B cell (primary cell): ENCODE data around the gene MICU2. TPM values are rescaled to one million over a fixed set of nuclear protein-coding genes. Genes with fewer than 3 reads are reported as not detected.

Experiments
- ATAC-seq: fragments of 200-7000 bp; cut with Tn5 transposase; one replicate; pipeline ENCODE4 v1.10.0; 2021; ENCODE audit warnings: low read depth, mild to moderate bottlenecking, moderate number of reproducible peaks, moderate library complexity
- CTCF ChIA-PET: fragments of 350-600 bp; sonication (Branson Sonifier 250); formaldehyde crosslinking; loops from one replicate; lab custom pipeline; 2021; ENCODE audit warnings: antibody characterized with exemption, inconsistent platforms; lab: Charles Lee
- POLR2A ChIA-PET: fragments of 350-600 bp; sonication (Branson Sonifier 250); formaldehyde crosslinking; loops from one replicate; lab custom pipeline; 2021; ENCODE audit warnings: antibody characterized with exemption; lab: Charles Lee
- DNase-seq: peaks from one replicate; pipeline ENCODE4 v3.0.0; 2013
- H2AFZ ChIP-seq: 2 replicates; pipeline ENCODE4 v1.6.1; 2012; ENCODE audit warnings: mild to moderate bottlenecking, low read depth, low read length; ENCODE audit not compliant: insufficient read depth, poor library complexity, severe bottlenecking
- H3K27ac ChIP-seq, 2 donors: 1 replicate in 1 of 2; 2 replicates in 1 of 2; pipeline ENCODE4 v1.5.1; 2012 to 2013; ENCODE audit warnings: low read length in 2 of 2, mild to moderate bottlenecking in 2 of 2, moderate library complexity in 1 of 2
- H3K27me3 ChIP-seq, 4 experiments: fragments of 200-600 bp in 1 of 4; sonication (generic) in 1 of 4; replicated peaks in 1 of 4; 1 replicate in 2 of 4; 2 replicates in 2 of 4; pipeline versions ENCODE4 v1.6.1 to v1.7.0; 2013 to 2016; ENCODE audit warnings: low read length in 3 of 4, mild to moderate bottlenecking in 2 of 4, mixed read lengths in 1 of 4, moderate library complexity in 1 of 4; ENCODE audit not compliant: insufficient read depth in 4 of 4, control insufficient read depth in 3 of 4; ENCODE audit errors: control extremely low read depth in 1 of 4
- H3K36me3 ChIP-seq, 2 experiments: replicated peaks in 1 of 2; 1 replicate in 1 of 2; 2 replicates in 1 of 2; pipeline versions ENCODE4 v1.6.1 to v1.7.1; 2013; ENCODE audit warnings: low read length in 1 of 2; ENCODE audit not compliant: insufficient read depth in 2 of 2, control insufficient read depth in 1 of 2; ENCODE audit errors: control extremely low read depth in 1 of 2, extremely low read depth in 1 of 2
- H3K4me1 ChIP-seq, 2 donors: fragments of 200-600 bp in 1 of 2; sonication (generic) in 1 of 2; 1 replicate in 1 of 2; 2 replicates in 1 of 2; pipeline versions ENCODE4 v1.5.1 to v1.6.1; 2013 to 2017; ENCODE audit warnings: low read length in 2 of 2; ENCODE audit not compliant: control insufficient read depth in 2 of 2, insufficient read depth in 2 of 2
- H3K4me2 ChIP-seq: replicated peaks from 2 replicates; pipeline ENCODE3; 2012; ENCODE audit warnings: mild to moderate bottlenecking, low read depth, low read length; ENCODE audit not compliant: poor library complexity, severe bottlenecking
- H3K4me3 ChIP-seq, 5 experiments: fragments of 200-600 bp in 1 of 5; sonication (generic) in 1 of 5; 1 replicate in 3 of 5; 2 replicates in 2 of 5; pipeline versions ENCODE4 v1.5.1 to v1.7.0; 2011 to 2016; ENCODE audit warnings: low read length in 4 of 5, mild to moderate bottlenecking in 4 of 5, low read depth in 2 of 5, control low read depth in 1 of 5, moderate library complexity in 1 of 5; ENCODE audit not compliant: insufficient read depth in 1 of 5; ENCODE audit errors: control extremely low read depth in 1 of 5, extremely low read depth in 1 of 5
- H3K79me2 ChIP-seq: fragments of 200-600 bp; sonication (generic); one replicate; pipeline ENCODE4 v1.6.0; 2016; ENCODE audit warnings: low read length; ENCODE audit not compliant: control insufficient read depth, insufficient read depth
- H3K9ac ChIP-seq: fragments of 200-600 bp; sonication (generic); 2 replicates; pipeline ENCODE4 v1.6.1; 2017; ENCODE audit warnings: mild to moderate bottlenecking, low read length, moderate library complexity
- H3K9me3 ChIP-seq, 3 donors: one replicate each; pipeline versions ENCODE4 v1.6.1 to v1.7.1; 2013; ENCODE audit warnings: low read length in 2 of 3; ENCODE audit not compliant: control insufficient read depth in 2 of 3, insufficient read depth in 1 of 3; ENCODE audit errors: control extremely low read depth in 1 of 3
- H4K20me1 ChIP-seq: 2 replicates; pipeline ENCODE4 v1.6.0; 2012; ENCODE audit warnings: mild to moderate bottlenecking, low read length; ENCODE audit not compliant: insufficient read depth, control insufficient read depth, poor library complexity, severe bottlenecking
- H3K27ac Mint-ChIP-seq: one replicate; pipeline ENCODE4 v1.8.0; 2021; ENCODE audit warnings: mixed read lengths
- H3K27me3 Mint-ChIP-seq: one replicate; pipeline ENCODE4 v1.8.0; 2021; ENCODE audit warnings: mixed read lengths
- H3K4me1 Mint-ChIP-seq: one replicate; pipeline ENCODE4 v1.8.0; 2021; ENCODE audit warnings: mixed read lengths
- H3K4me3 Mint-ChIP-seq: one replicate; pipeline ENCODE4 v1.8.0; 2021; ENCODE audit warnings: mixed read lengths
- H3K9me3 Mint-ChIP-seq: one replicate; pipeline ENCODE4 v1.8.0; 2022; ENCODE audit warnings: mixed read lengths; ENCODE audit not compliant: insufficient read depth
- EZH2 ChIP-seq: IDR thresholded peaks from 2 replicates; pipeline ENCODE4 v1.6.1; 2012; ENCODE audit warnings: borderline replicate concordance, low read depth, mild to moderate bottlenecking, moderate library complexity, low read length; ENCODE audit not compliant: insufficient read depth, poor library complexity, severe bottlenecking
- WGBS: methylation state at CpG from one replicate; pipeline ENCODE4 v1.1.5; 2013; ENCODE audit warnings: missing lambda C conversion rate; ENCODE audit not compliant: insufficient coverage; 5-methylcytosine and 5-hydroxymethylcytosine counted together
- intact Hi-C: fragments of 100-400 bp; cut with micrococcal nuclease; formaldehyde crosslinking; loops from one replicate; pipeline ENCODE4 v1.10.0; 2022
- polyA plus RNA-seq: library from polyadenylated mRNA; depleted of rRNA; stranded (reverse); fragments of >200 nt; gene quantifications from 2 replicates; pipeline ENCODE4 v1.2.3, GENCODE V29; 2012
- total RNA-seq, 2 donors: library from RNA; stranded (reverse); fragments of 120-200 nt in 1 of 2; gene quantifications; 1 replicate in 1 of 2; 2 replicates in 1 of 2; pipeline versions ENCODE4 v1.2.3 to v1.2.4, GENCODE V29; 2013 to 2022
- TF ChIP-seq, protein P1 (sequence below): fragments of 200-600 bp; IDR thresholded peaks from one replicate; pipeline ENCODE4 v1.8.0; 2022; ENCODE audit warnings: antibody characterized with exemption, mild to moderate bottlenecking

MICU2 gene
- total and polyA plus RNA-seq, 2 donors (not counting 1 experiment from before 2014, with no cell fraction given), result 52.2 to 56.7 TPM

- Mint-ChIP-seq H3K9me3 (no peaks in the 10 kb centered on the region), H3K27me3 (no peaks in the 10 kb centered on the region), H3K4me3 (no peak overlapping the region), H3K27ac (no peak overlapping the region), H3K4me1 (no peaks in the 10 kb centered on the region)
- no peak overlapping the region for H2AFZ ChIP-seq
- no peak for DNase-seq
- intact Hi-C loops, result no loop called here
- no peaks in the 10 kb centered on the region for H3K79me2 ChIP-seq
- ChIA-PET POLR2A (no interaction called here), CTCF (no interaction called here)
- H3K27me3 ChIP-seq, result no peaks in the 10 kb centered on the region
- no peak overlapping the region for H3K4me3 ChIP-seq
- TF ChIP-seq EZH2, result no peak
- TF ChIP-seq, protein P1, sequence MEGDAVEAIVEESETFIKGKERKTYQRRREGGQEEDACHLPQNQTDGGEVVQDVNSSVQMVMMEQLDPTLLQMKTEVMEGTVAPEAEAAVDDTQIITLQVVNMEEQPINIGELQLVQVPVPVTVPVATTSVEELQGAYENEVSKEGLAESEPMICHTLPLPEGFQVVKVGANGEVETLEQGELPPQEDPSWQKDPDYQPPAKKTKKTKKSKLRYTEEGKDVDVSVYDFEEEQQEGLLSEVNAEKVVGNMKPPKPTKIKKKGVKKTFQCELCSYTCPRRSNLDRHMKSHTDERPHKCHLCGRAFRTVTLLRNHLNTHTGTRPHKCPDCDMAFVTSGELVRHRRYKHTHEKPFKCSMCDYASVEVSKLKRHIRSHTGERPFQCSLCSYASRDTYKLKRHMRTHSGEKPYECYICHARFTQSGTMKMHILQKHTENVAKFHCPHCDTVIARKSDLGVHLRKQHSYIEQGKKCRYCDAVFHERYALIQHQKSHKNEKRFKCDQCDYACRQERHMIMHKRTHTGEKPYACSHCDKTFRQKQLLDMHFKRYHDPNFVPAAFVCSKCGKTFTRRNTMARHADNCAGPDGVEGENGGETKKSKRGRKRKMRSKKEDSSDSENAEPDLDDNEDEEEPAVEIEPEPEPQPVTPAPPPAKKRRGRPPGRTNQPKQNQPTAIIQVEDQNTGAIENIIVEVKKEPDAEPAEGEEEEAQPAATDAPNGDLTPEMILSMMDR, result no peak
- H4K20me1 ChIP-seq, result no peaks in the 10 kb centered on the region
- ATAC-seq, result no peak
- H3K36me3 ChIP-seq, result peaks cover 7 to 27% of the 10 kb centered on the region in 2 experiments
- H3K4me1 ChIP-seq, result no peaks in the 10 kb centered on the region
- H3K9me3 ChIP-seq, result no peaks in the 10 kb centered on the region
- WGBS, result 96% methylated on average over 7 of the region's 8 CpGs
- no peak overlapping the region for H3K4me2 ChIP-seq
- H3K9ac ChIP-seq, result no peak overlapping the region
- no peak overlapping the region for H3K27ac ChIP-seq
Measured at GRCh38 chr13:21518617-21519144, 85.3 kb downstream of the MICU2 start.

- whole genome bisulfite sequencing, result 100% methylated on average over 1 of the region's 16 CpGs
- Histone ChIP-seq H3K27me3 (no peaks in the 10 kb centered on the region), H3K27ac (no peak overlapping the region), H3K36me3 (peaks cover 11 to 34% of the 10 kb centered on the region in 2 experiments), H3K79me2 (no peaks in the 10 kb centered on the region), H3K4me3 (no peak overlapping the region), H3K4me2 (no peak overlapping the region), H3K4me1 (no peaks in the 10 kb centered on the region), H3K9me3 (no peaks in the 10 kb centered on the region), H2AFZ (no peak overlapping the region), H3K9ac (no peak overlapping the region), H4K20me1 (no peaks in the 10 kb centered on the region)
- no peak for DNase-seq
- Mint-ChIP-seq H3K27me3 (no peaks in the 10 kb centered on the region), H3K4me1 (no peaks in the 10 kb centered on the region), H3K9me3 (no peaks in the 10 kb centered on the region), H3K4me3 (no peak overlapping the region), H3K27ac (no peak overlapping the region)
- TF ChIP-seq, protein P1, result no peak
- no peak for TF ChIP-seq EZH2
- POLR2A ChIA-PET, result no interaction called here
- no peak for ATAC-seq
- CTCF ChIA-PET, result no interaction called here
- intact Hi-C loops, result no loop called here
Measured at GRCh38 chr13:21517576-21517975, 86.4 kb downstream of the MICU2 start.
